Fibroblast of mammary gland (primary cell): Measurements from ENCODE around the gene CCDC86.

Source experiments
- DNase-seq: peaks from one replicate; pipeline ENCODE4 v3.0.0-alpha.2; 2010; ENCODE audit warnings: low read depth
- H3K4me3 ChIP-seq: 2 replicates; pipeline ENCODE4 v1.5.1; 2011; ENCODE audit warnings: low read depth, mild to moderate bottlenecking, low read length, moderate library complexity; ENCODE audit not compliant: control insufficient read depth
- CTCF ChIP-seq: conservative IDR thresholded peaks from 2 replicates; pipeline ENCODE4 v1.5.1; 2011; ENCODE audit warnings: low read depth, low read length, inconsistent platforms; ENCODE audit not compliant: control insufficient read depth, insufficient read depth

Gene CCDC86

GRCh38 chr11:60897496-60897895, 55.6 kb downstream of the CCDC86 start:
- no peak for DNase-seq
- no peak overlapping the region for H3K4me3 ChIP-seq
- no peak for TF ChIP-seq CTCF

- H3K4me3 ChIP-seq: no peak overlapping the region
- peak; percentile 68 for DNase-seq
- TF ChIP-seq CTCF: peak; percentile 99
Observed at GRCh38 chr11:60899046-60899936, 57.4 kb downstream of the CCDC86 start.

GRCh38 chr11:60899977-60900376, 58.1 kb downstream of the CCDC86 start:
- no peak for TF ChIP-seq CTCF
- no peak for DNase-seq
- no peak overlapping the region for H3K4me3 ChIP-seq
